Activated naive CD4-positive, alpha-beta T cell treated with anti-CD3 and anti-CD28 coated beads, Interleukin-2, amount 50 U/mL, for 16 hours (primary cell): ENCODE results near the gene MRPL16.
"Not testable (repeated sequence)": the region's sequence is repeated elsewhere in the genome, so short reads cannot be mapped to it uniquely, and the experiment has no call there.

Experiments used
- DNase-seq: peaks from one replicate; pipeline ENCODE4 v3.0.0-alpha.2; 2020

The MRPL16 gene

GRCh38 chr11:59807047-59807610, 3.4 kb downstream of the MRPL16 start:
- no peak for DNase-seq

- no peak for DNase-seq
These were observed 6.5 kb downstream of the MRPL16 start for GRCh38 chr11:59804061-59804460.

- DNase-seq, result no peak
These were observed 7.9 kb downstream of the MRPL16 start for GRCh38 chr11:59802639-59803176.

GRCh38 chr11:59801981-59802638, 8.5 kb downstream of the MRPL16 start:
- DNase-seq, result no peak

- DNase-seq, result no peak
These were observed 9.3 kb downstream of the MRPL16 start for GRCh38 chr11:59801160-59801706.

- no peak for DNase-seq
These were observed 10.1 kb downstream of the MRPL16 start for GRCh38 chr11:59800390-59801025.

GRCh38 chr11:59794417-59794816, 16.2 kb downstream of the MRPL16 start:
- DNase-seq, result no peak

GRCh38 chr11:59792507-59792906, 18.1 kb downstream of the MRPL16 start:
- no peak for DNase-seq

- DNase-seq, result no peak
These were observed 18.9 kb downstream of the MRPL16 start for GRCh38 chr11:59791639-59792038.

GRCh38 chr11:59787816-59788215, 22.8 kb downstream of the MRPL16 start:
- no peak for DNase-seq

GRCh38 chr11:59787255-59787588, 23.4 kb downstream of the MRPL16 start:
- DNase-seq, result no peak

- DNase-seq, result no peak
These were observed 24.8 kb downstream of the MRPL16 start for GRCh38 chr11:59785818-59786217.

GRCh38 chr11:59784441-59784840, 26.1 kb downstream of the MRPL16 start:
- DNase-seq, result not testable (repeated sequence)

- DNase-seq, result no peak
These were observed 26.9 kb downstream of the MRPL16 start for GRCh38 chr11:59783632-59784090.

GRCh38 chr11:59782080-59782479, 28.5 kb downstream of the MRPL16 start:
- DNase-seq, result no peak

GRCh38 chr11:59779487-59779886, 31.1 kb downstream of the MRPL16 start:
- DNase-seq, result no peak

- DNase-seq, result no peak
These were observed 32.5 kb downstream of the MRPL16 start for GRCh38 chr11:59778122-59778521.

- no peak for DNase-seq
These were observed 33.5 kb downstream of the MRPL16 start for GRCh38 chr11:59777104-59777503.

- DNase-seq, result no peak
These were observed 34.1 kb downstream of the MRPL16 start for GRCh38 chr11:59776210-59777066.

GRCh38 chr11:59773083-59773440, 37.5 kb downstream of the MRPL16 start:
- DNase-seq, result no peak

- no peak for DNase-seq
These were observed 39.0 kb downstream of the MRPL16 start for GRCh38 chr11:59771605-59772004.

GRCh38 chr11:59770869-59771268, 39.7 kb downstream of the MRPL16 start:
- DNase-seq, result no peak

- no peak for DNase-seq
These were observed 40.3 kb downstream of the MRPL16 start for GRCh38 chr11:59770319-59770718.
